Measurements from ENCODE around the gene EIF4G3. TPM values are rescaled to one million over a fixed set of nuclear protein-coding genes. Genes with fewer than 3 reads are reported as not detected.
"Not testable (repeated sequence)": the region's sequence is repeated elsewhere in the genome, so short reads cannot be mapped to it uniquely, and the experiment has no call there.

The EIF4G3 gene
- total RNA-seq, 4 donors from 2014 or later = 82.1 to 143 (median 101) TPM

GRCh38 chr1:20811916-20812315 lies 364.8 kb downstream of the EIF4G3 start:
- H3K27ac ChIP-seq = no peak overlapping the region
- WGBS, 2 donors (ENCODE audit: low coverage in 1 of 2) = 92 to 96% methylated on average over 5 of the region's 5 CpGs
- intact Hi-C loops (cut with DNase I; ENCODE audit: low total_unique reads) (no loop called here), in situ Hi-C loops (cut with MboI; ENCODE audit: low pct_ligation_motif_present in 1 of 4, low pct_unique_long_range_greater_than_20kb in 1 of 4, low sequenced_read_pairs in 3 of 4) (no loop called here)
- H3K27me3 ChIP-seq = no peaks in the 10 kb centered on the region
- H3K36me3 ChIP-seq = peaks cover 0 to 24% (median 4%) of the 10 kb centered on the region in 4 donors
- no peaks in the 10 kb centered on the region for H3K9me3 ChIP-seq
- DNase-seq = no peak
- TF ChIP-seq POLR2AphosphoS5 (IDR thresholded peaks at IDR 0.05) = no peak
- H3K4me3 ChIP-seq = no peak overlapping the region
- H3K4me1 ChIP-seq = no peaks in the 10 kb centered on the region

GRCh38 chr1:20793236-20793635 lies 383.5 kb downstream of the EIF4G3 start:
- Histone ChIP-seq H3K4me1 (peaks cover 2 to 5% (median 3%) of the 10 kb centered on the region in 4 donors), H3K27me3 (no peaks in the 10 kb centered on the region), H3K36me3 (no peaks in the 10 kb centered on the region), H3K4me3 (no peak overlapping the region), H3K27ac (no peak overlapping the region), H3K9me3 (no peaks in the 10 kb centered on the region)
- in situ Hi-C loops (cut with MboI; ENCODE audit: low pct_ligation_motif_present in 1 of 4, low pct_unique_long_range_greater_than_20kb in 1 of 4, low sequenced_read_pairs in 3 of 4) (no loop called here), intact Hi-C loops (cut with DNase I; ENCODE audit: low total_unique reads) (no loop called here)
- TF ChIP-seq, protein P1, sequence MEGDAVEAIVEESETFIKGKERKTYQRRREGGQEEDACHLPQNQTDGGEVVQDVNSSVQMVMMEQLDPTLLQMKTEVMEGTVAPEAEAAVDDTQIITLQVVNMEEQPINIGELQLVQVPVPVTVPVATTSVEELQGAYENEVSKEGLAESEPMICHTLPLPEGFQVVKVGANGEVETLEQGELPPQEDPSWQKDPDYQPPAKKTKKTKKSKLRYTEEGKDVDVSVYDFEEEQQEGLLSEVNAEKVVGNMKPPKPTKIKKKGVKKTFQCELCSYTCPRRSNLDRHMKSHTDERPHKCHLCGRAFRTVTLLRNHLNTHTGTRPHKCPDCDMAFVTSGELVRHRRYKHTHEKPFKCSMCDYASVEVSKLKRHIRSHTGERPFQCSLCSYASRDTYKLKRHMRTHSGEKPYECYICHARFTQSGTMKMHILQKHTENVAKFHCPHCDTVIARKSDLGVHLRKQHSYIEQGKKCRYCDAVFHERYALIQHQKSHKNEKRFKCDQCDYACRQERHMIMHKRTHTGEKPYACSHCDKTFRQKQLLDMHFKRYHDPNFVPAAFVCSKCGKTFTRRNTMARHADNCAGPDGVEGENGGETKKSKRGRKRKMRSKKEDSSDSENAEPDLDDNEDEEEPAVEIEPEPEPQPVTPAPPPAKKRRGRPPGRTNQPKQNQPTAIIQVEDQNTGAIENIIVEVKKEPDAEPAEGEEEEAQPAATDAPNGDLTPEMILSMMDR (IDR thresholded peaks at IDR 0.05) = no peak
- TF ChIP-seq EP300 (IDR thresholded peaks at IDR 0.05; ENCODE audit: low read depth) (no peak), POLR2A (IDR thresholded peaks at IDR 0.05) (no peak), POLR2AphosphoS5 (IDR thresholded peaks at IDR 0.05) (no peak)
- 95 to 100% methylated on average over 4 of the region's 4 CpGs for whole genome bisulfite sequencing, 2 donors (ENCODE audit: low coverage in 1 of 2)
- no peak for DNase-seq

- in situ Hi-C loops (cut with MboI; ENCODE audit: low pct_ligation_motif_present in 1 of 4, low pct_unique_long_range_greater_than_20kb in 1 of 4, low sequenced_read_pairs in 3 of 4) = no loop called here
- no peak for TF ChIP-seq EP300 (IDR thresholded peaks at IDR 0.05; ENCODE audit: low read depth)
- no peak for TF ChIP-seq POLR2AphosphoS5 (IDR thresholded peaks at IDR 0.05)
- TF ChIP-seq, protein P1 (IDR thresholded peaks at IDR 0.05) = no peak
- TF ChIP-seq POLR2A (IDR thresholded peaks at IDR 0.05) = no peak
- Histone ChIP-seq H3K36me3 (no peaks in the 10 kb centered on the region), H3K27me3 (no peaks in the 10 kb centered on the region), H3K9me3 (no peaks in the 10 kb centered on the region), H3K4me1 (peaks cover 6 to 10% (median 8%) of the 10 kb centered on the region in 4 donors), H3K4me3 (no peak overlapping the region), H3K27ac (no peak overlapping the region)
- DNase-seq = no peak
- WGBS, 2 donors (ENCODE audit: low coverage in 1 of 2) = 79% methylated on average over 2 of the region's 2 CpGs; no CpG with 5 or more reads in 1 of the 2 donors
- intact Hi-C loops (cut with DNase I; ENCODE audit: low total_unique reads) = no loop called here
Measured at GRCh38 chr1:20792196-20792595, 384.5 kb downstream of the EIF4G3 start.

DNA sequence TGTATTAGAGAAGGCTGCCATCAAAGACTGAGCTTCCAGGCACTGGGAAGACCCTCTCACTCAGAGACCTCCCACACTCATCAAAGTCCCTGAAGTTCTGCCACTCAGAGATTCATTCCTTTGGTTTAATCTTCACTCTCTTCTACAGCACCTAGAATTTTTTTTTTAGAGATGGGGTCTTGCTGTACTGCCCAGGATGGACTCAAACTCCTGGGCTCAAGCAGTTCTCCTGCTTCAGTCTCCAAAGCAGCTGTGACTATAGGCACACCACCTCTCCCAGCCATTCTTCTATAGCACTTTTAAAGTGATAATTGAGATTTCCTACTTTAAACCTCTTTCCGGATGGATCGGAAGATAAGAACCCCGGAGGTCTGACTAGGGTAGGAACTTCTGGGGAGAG lies 385.9 kb downstream of the EIF4G3 start:
- intact Hi-C loops (cut with DNase I; ENCODE audit: low total_unique reads) = no loop called here
- TF ChIP-seq, protein P1 (IDR thresholded peaks at IDR 0.05) = no peak
- TF ChIP-seq EP300 (IDR thresholded peaks at IDR 0.05; ENCODE audit: low read depth) (no peak), POLR2A (IDR thresholded peaks at IDR 0.05) (no peak)
- Histone ChIP-seq H3K27me3 (no peaks in the 10 kb centered on the region), H3K4me3 (no peak overlapping the region), H3K36me3 (no peaks in the 10 kb centered on the region), H3K27ac (no peak overlapping the region), H3K4me1 (peaks cover 6 to 10% (median 8%) of the 10 kb centered on the region in 4 donors), H3K9me3 (no peaks in the 10 kb centered on the region)
- WGBS, 2 donors (ENCODE audit: low coverage in 1 of 2) = 90 to 91% methylated on average over 2 to 3 of the region's 3 CpGs
- in situ Hi-C loops (cut with MboI; ENCODE audit: low pct_ligation_motif_present in 1 of 4, low pct_unique_long_range_greater_than_20kb in 1 of 4, low sequenced_read_pairs in 3 of 4) = no loop called here
- DNase-seq = no peak

DNA sequence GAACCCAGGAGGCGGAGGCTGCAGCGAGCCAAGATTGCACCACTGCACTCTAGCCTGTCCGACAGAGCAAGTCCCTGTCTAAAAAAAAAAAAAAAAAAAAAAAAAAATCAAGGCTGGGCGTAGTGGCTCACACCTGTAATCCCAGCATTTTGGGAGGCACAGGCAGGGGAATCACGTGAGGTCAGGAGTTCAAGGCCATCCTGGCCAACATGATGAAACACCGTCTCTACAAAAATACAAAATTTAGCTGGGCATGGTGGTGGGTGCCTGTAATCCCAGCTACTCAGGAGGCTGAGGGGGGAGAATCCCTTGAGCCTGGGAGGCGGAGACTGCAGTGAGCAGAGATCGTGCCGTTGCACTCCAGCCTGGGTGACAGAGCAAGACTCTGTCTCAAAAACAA lies 387.1 kb downstream of the EIF4G3 start:
- 95 to 96% methylated on average over 7 to 9 of the region's 9 CpGs for WGBS, 2 donors (ENCODE audit: low coverage in 1 of 2)
- DNase-seq; in situ Hi-C loops (cut with MboI; ENCODE audit: low pct_ligation_motif_present in 1 of 4, low pct_unique_long_range_greater_than_20kb in 1 of 4, low sequenced_read_pairs in 3 of 4): not testable (repeated sequence)

More for the DNA sequence above, 387.1 kb downstream of the EIF4G3 start:
- intact Hi-C loops (cut with DNase I; ENCODE audit: low total_unique reads); H3K9me3 ChIP-seq; H3K4me3 ChIP-seq; H3K27ac ChIP-seq; H3K27me3 ChIP-seq; H3K36me3 ChIP-seq: not testable (repeated sequence)
- H3K4me1 ChIP-seq = peaks cover 14 to 21% (median 18%) of the 10 kb centered on the region in 4 donors

All from transverse colon (tissue), 4 donors.